Testis (tissue), 2 donors: Measurements from ENCODE around the gene CHTF18.

Experiments used
- CTCF ChIP-seq, 3 experiments: fragments of 450-650 bp in 2 of 3; fragments of 200-600 bp in 1 of 3; sonication (generic) in 1 of 3; IDR thresholded peaks; one replicate each; pipeline ENCODE4 v1.5.1; 2016 to 2019; ENCODE audit warnings: antibody characterized with exemption in 3 of 3, mild to moderate bottlenecking in 2 of 3, moderate library complexity in 1 of 3
- POLR2A ChIP-seq: fragments of 450-650 bp; IDR thresholded peaks from one replicate; pipeline ENCODE4 v1.6.1; 2017; ENCODE audit warnings: antibody characterized with exemption, mild to moderate bottlenecking, moderate library complexity

GRCh38 chr16:791131-791530 is 2.7 kb downstream of the CHTF18 start:
- no peak for TF ChIP-seq CTCF (IDR thresholded peaks at IDR 0.05)
- TF ChIP-seq POLR2A, result no peak
